KMS-11 (cell line): Measurements from ENCODE around the gene NOM1.

Experiments
- H2AFZ ChIP-seq: fragments of 200-600 bp; sonication (generic); 2 replicates; pipeline ENCODE4 v1.6.1; 2016; ENCODE audit warnings: antibody characterized with exemption, mixed run types, low read depth
- H3K27ac ChIP-seq: fragments of 200-600 bp; sonication (generic); 2 replicates; pipeline ENCODE4 v1.6.1; 2016; ENCODE audit warnings: mild to moderate bottlenecking, mixed run types
- H3K27me3 ChIP-seq: fragments of 200-600 bp; sonication (generic); 2 replicates; pipeline ENCODE4 v1.6.1; 2017; ENCODE audit warnings: mild to moderate bottlenecking, low read depth, mixed run types, moderate library complexity; ENCODE audit not compliant: insufficient read depth
- H3K36me3 ChIP-seq: fragments of 200-600 bp; sonication (generic); 2 replicates; pipeline ENCODE4 v1.6.1; 2017; ENCODE audit warnings: mild to moderate bottlenecking, mixed run types; ENCODE audit not compliant: insufficient read depth
- H3K4me1 ChIP-seq: fragments of 200-600 bp; sonication (generic); 2 replicates; pipeline ENCODE4 v1.6.1; 2016; ENCODE audit warnings: mild to moderate bottlenecking, low read depth, mixed run types; ENCODE audit not compliant: poor library complexity, severe bottlenecking
- H3K4me2 ChIP-seq: fragments of 200-600 bp; sonication (generic); 2 replicates; pipeline ENCODE4 v1.7.0; 2016; ENCODE audit warnings: mild to moderate bottlenecking, mixed run types
- H3K4me3 ChIP-seq: fragments of 200-600 bp; sonication (generic); IDR thresholded peaks from 2 replicates; pipeline ENCODE4 v1.6.1; 2017; ENCODE audit warnings: low read depth, low read length, mixed read lengths; ENCODE audit not compliant: insufficient read depth
- H3K79me2 ChIP-seq: fragments of 200-600 bp; sonication (generic); 2 replicates; pipeline ENCODE4 v1.6.1; 2016; ENCODE audit warnings: low read depth, mixed run types; ENCODE audit not compliant: insufficient read depth
- H3K9ac ChIP-seq: fragments of 200-600 bp; sonication (generic); 2 replicates; pipeline ENCODE4 v1.6.1; 2016; ENCODE audit warnings: mild to moderate bottlenecking, mixed run types
- H4K20me1 ChIP-seq: fragments of 200-600 bp; sonication (generic); 2 replicates; pipeline ENCODE4 v1.6.1; 2016; ENCODE audit warnings: mild to moderate bottlenecking, mixed run types; ENCODE audit not compliant: insufficient read depth
- CTCF ChIP-seq: fragments of 200-600 bp; sonication (generic); conservative IDR thresholded peaks from 2 replicates; pipeline ENCODE4 v1.6.1; 2017; ENCODE audit warnings: low read depth, mild to moderate bottlenecking, antibody characterized with exemption, low read length, moderate library complexity, mixed read lengths

Gene NOM1

GRCh38 chr7:157013101-157013500, 63.6 kb downstream of the NOM1 start:
- Histone ChIP-seq H3K4me1 (peaks cover 66% of the 10 kb centered on the region), H3K36me3 (no peaks in the 10 kb centered on the region; the same call in 1 of the 2 replicates), H3K27me3 (no peaks in the 10 kb centered on the region), H2AFZ (no peak overlapping the region), H3K4me2 (peak overlapping the region; percentile 89), H3K79me2 (peaks cover 59% of the 10 kb centered on the region), H4K20me1 (no peaks in the 10 kb centered on the region), H3K27ac (peak overlapping the region; percentile 92), H3K9ac (peak overlapping the region; percentile 24; the same call in 1 of the 2 replicates), H3K4me3 (no peak overlapping the region)
- no peak for TF ChIP-seq CTCF

GRCh38 chr7:157013602-157014549, 64.4 kb downstream of the NOM1 start:
- no peaks in the 10 kb centered on the region; the same call in 1 of the 2 replicates for H3K36me3 ChIP-seq
- no peak for TF ChIP-seq CTCF
- no peak overlapping the region for H3K4me3 ChIP-seq
- peak overlapping the region; percentile 92 for H3K27ac ChIP-seq
- H3K9ac ChIP-seq, result peak overlapping the region; percentile 61; the same call in 1 of the 2 replicates
- no peaks in the 10 kb centered on the region for H3K27me3 ChIP-seq
- peak overlapping the region; percentile 89 for H3K4me2 ChIP-seq
- peaks cover 51% of the 10 kb centered on the region for H3K79me2 ChIP-seq
- no peak overlapping the region for H2AFZ ChIP-seq
- peaks cover 68% of the 10 kb centered on the region for H3K4me1 ChIP-seq
- no peaks in the 10 kb centered on the region for H4K20me1 ChIP-seq

GRCh38 chr7:157014635-157015555, 65.4 kb downstream of the NOM1 start:
- H3K4me1 ChIP-seq, result peaks cover 69% of the 10 kb centered on the region
- H2AFZ ChIP-seq, result no peak overlapping the region
- H3K36me3 ChIP-seq, result no peaks in the 10 kb centered on the region; the same call in 1 of the 2 replicates
- H4K20me1 ChIP-seq, result no peaks in the 10 kb centered on the region
- H3K4me3 ChIP-seq, result no peak overlapping the region
- H3K4me2 ChIP-seq, result peak overlapping the region; percentile 89
- H3K9ac ChIP-seq, result peak overlapping the region; percentile 61
- peak overlapping the region; percentile 92 for H3K27ac ChIP-seq
- no peaks in the 10 kb centered on the region for H3K27me3 ChIP-seq
- H3K79me2 ChIP-seq, result peaks cover 44% of the 10 kb centered on the region
- TF ChIP-seq CTCF, result no peak

- peak overlapping the region; percentile 56 for H2AFZ ChIP-seq
- no peaks in the 10 kb centered on the region; the same call in 1 of the 2 replicates for H3K36me3 ChIP-seq
- TF ChIP-seq CTCF, result peak; percentile 45
- H3K79me2 ChIP-seq, result peaks cover 42% of the 10 kb centered on the region
- H3K27ac ChIP-seq, result peak overlapping the region; percentile 92
- H3K4me1 ChIP-seq, result peaks cover 69% of the 10 kb centered on the region
- H3K9ac ChIP-seq, result peak overlapping the region; percentile 61
- H4K20me1 ChIP-seq, result no peaks in the 10 kb centered on the region
- peak overlapping the region; percentile 89 for H3K4me2 ChIP-seq
- H3K27me3 ChIP-seq, result no peaks in the 10 kb centered on the region
- no peak overlapping the region for H3K4me3 ChIP-seq
Measured at GRCh38 chr7:157016024-157016351, 66.5 kb downstream of the NOM1 start.
